ENCODE data around the gene PROK1.

DNA sequence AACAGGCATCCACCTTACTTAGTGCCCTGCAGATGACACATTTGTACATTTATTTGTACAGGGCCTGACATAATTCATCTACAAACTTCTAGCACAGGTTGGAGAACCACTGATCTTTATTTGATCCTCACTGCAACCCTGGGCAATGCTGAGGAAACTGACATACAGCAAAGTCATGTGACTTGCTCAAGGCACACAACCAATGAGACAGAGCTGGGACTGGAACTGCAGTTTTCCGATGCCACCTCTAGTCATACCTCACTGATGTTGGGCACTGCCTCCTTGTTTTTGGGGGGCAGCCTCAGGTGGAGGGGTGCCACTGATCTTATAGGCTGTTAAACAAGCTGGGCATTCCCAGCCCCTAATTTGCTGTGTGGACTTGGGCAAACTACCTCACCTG is 3.4 kb downstream of the PROK1 start:
- TF ChIP-seq SP1 (IDR thresholded peaks at IDR 0.05; ENCODE audit: low read depth) (no peak), CTCF (IDR thresholded peaks at IDR 0.05 in 2 of 3, conservative IDR thresholded peaks at IDR 0.05 in 1 of 3; ENCODE audit: borderline replicate concordance in 1 of 3, insufficient read depth in 1 of 3, low read depth in 2 of 3, low read length in 2 of 3) (no peak), POLR2A (IDR thresholded peaks at IDR 0.05; ENCODE audit: borderline replicate concordance, extremely low read depth, insufficient read depth, insufficient read length) (no peak)

All from HCT116 (cell line).